GM11168 (cell line): ENCODE measurements around the gene CALHM3.

ENCODE experiments used
- in situ Hi-C: fragments of 300-500 bp; cut with MboI; formaldehyde crosslinking; loops from one replicate; pipeline ENCODE4 v1.12.0; 2022; ENCODE audit warnings: low sequenced_read_pairs; ENCODE audit not compliant: unreplicated experiment

The CALHM3 gene

GRCh38 chr10:103451831-103452505 lies 27.1 kb downstream of the CALHM3 start, which contains the start of gene CALHM2:
Gene CALHM2 (minus strand): TSS chr10:103452370. CDS start chr10:103449941, 2,429 bp downstream.
- in situ Hi-C loops = no loop called here

DNA sequence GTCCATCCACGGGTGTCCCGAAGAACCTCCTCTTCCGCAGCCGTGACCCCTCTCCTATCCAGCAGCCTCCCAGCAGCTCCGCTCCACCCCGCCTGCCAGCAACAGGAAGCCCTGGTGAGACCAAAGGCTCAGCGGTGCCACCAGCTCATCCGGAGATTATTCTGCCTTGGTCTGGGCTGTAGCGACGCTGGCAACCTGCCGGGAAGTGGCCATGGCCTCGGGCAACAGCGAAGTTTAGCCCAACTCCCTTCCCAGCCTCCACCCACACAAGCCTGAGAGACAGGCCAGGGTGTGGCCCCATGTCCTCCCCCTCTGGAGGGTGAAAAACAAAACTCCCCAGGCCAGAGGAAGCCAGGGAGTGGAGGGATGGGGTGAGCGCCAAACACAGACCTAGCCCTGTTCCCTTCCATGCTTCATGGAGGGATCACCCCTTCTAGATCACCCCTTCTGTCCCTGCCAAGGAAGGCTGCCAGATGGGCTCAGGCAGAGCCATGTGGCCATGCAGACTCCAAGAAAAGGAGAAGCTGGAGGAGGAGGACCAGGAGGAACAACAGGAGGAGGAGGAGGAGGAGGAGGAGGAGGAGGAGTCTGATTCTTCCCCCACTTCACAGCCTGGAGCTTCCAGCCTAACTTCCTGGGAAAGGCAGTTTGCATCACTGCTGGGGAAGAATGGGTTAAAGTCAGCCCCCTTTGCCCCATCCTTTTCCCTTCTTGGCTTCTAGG lies 27.8 kb downstream of the CALHM3 start:
- in situ Hi-C loops = no loop called here

GRCh38 chr10:103450201-103450695 lies 28.8 kb downstream of the CALHM3 start:
- in situ Hi-C loops = no loop called here

- in situ Hi-C loops = no loop called here
These were observed 29.6 kb downstream of the CALHM3 start for GRCh38 chr10:103449208-103450144.

DNA sequence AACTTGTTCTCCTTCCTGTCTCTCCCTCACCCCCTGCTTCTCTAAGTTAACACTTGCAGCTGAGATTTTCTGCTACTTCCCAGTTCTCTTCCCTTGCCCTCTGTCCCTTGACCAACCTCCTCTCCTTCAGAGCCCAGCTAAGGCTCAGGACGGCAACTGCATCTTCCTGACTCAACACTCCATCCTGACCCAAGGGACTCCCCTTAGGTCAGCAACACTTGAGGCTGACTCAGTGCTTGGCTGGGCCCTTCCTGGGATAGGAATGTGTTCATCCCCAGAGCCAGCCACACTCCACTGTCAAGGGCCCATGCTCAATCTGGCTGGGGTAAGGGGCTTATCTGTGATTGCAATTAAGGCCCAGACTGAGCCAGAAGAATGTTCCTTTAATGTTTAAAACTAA lies 30.3 kb downstream of the CALHM3 start:
- in situ Hi-C loops = no loop called here

GRCh38 chr10:103447187-103447586 lies 31.9 kb downstream of the CALHM3 start:
- in situ Hi-C loops = no loop called here

GRCh38 chr10:103445767-103446567 lies 33.1 kb downstream of the CALHM3 start:
- in situ Hi-C loops = no loop called here

DNA sequence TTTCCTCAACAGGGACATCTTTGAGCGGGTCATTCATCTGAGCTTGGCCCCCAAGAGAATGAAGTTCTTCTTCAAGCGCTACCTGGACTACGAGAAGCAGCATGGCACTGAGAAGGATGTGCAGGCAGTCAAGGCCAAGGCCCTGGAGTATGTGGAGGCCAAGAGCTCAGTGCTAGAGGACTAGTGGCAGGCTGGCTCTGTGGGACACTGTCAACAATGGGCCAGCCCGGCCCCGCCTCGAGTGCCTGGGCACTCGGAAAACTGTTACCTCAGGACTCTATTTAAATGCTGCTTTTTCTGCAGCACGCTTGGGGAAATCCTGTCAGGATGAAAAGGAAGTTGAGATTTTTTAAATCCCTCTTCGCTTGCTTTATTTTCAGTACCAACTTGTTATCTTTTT lies 33.7 kb downstream of the CALHM3 start:
- in situ Hi-C loops = no loop called here

DNA sequence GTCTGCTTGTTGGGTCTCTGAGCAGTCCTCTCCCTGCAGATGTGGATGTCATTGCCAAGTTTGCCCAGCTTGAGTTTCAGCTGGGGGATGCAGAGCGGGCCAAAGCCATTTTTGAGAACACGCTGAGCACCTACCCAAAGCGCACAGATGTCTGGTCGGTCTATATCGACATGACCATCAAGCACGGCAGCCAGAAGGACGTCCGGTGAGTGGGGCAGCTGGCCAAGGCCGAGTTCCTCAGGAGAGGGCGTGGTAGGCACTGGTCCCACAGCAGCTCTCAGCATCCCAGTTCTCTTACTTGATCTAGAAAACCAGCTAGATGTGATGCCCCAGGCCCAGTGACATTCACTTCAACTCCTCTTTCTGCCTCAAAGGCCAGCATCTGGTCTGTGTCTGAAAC lies 34.6 kb downstream of the CALHM3 start:
- in situ Hi-C loops = no loop called here

- in situ Hi-C loops = no loop called here
These were observed 35.4 kb downstream of the CALHM3 start for GRCh38 chr10:103443475-103444185.

DNA sequence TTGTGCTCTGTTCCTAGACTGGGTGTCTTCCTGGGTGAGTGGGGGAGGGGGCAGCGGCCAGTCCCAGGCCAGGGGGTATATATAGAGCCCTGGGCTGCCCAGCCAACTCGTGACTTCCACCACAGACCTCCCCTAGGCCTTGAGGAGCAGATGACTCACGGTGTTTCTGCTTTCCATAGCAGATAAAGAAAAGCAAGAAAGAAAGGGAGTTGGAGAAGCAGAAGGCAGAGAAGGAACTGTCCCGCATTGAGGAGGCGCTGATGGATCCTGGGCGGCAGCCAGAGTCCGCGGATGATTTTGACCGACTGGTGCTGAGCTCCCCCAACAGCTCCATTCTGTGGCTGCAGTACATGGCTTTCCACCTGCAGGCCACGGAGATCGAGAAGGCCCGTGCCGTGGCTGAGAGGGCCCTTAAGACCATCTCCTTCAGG lies 37.0 kb downstream of the CALHM3 start:
- in situ Hi-C loops = no loop called here

GRCh38 chr10:103441611-103442010 lies 37.4 kb downstream of the CALHM3 start:
- in situ Hi-C loops = no loop called here

DNA sequence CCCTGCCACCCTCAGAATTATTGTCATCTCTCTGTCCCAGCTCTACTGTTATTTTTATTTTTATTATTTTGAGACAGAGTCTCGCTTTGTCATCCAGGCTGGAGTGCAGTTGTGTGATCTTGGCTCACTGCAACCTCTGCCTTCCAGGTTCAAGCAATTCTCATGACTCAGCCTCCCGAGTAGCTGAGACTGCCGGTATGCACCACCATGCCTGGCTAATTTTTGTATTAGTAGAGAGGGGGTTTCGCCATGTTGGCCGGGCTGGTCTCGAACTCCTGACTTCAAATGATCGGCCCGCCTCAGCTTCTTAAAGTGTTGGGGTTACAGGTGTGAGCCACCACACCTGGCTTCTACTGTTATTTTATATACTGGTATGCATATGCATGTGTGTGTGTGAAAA lies 37.8 kb downstream of the CALHM3 start:
- in situ Hi-C loops = no loop called here

- in situ Hi-C loops = no loop called here
These were observed 38.6 kb downstream of the CALHM3 start for GRCh38 chr10:103440416-103440815.

DNA sequence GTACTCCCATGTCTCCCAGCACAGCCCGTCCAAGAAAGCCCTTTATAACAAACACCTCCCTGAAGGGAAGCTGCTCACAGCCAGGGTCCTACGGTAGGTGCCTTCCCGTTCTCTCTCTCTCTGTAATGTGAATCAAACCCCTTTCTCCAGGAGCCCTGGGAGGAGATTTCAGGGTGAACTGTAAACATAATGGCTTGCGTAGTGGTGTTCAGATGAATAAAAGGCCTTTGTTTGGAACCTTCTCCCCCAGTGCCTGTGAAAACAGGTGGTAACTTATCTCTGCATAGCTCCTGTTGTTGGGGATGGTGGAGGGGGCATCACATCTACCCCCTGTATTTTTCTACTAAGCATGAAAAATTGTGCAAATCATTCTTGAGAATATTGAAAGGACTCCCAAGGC lies 39.3 kb downstream of the CALHM3 start:
- in situ Hi-C loops = no loop called here

DNA sequence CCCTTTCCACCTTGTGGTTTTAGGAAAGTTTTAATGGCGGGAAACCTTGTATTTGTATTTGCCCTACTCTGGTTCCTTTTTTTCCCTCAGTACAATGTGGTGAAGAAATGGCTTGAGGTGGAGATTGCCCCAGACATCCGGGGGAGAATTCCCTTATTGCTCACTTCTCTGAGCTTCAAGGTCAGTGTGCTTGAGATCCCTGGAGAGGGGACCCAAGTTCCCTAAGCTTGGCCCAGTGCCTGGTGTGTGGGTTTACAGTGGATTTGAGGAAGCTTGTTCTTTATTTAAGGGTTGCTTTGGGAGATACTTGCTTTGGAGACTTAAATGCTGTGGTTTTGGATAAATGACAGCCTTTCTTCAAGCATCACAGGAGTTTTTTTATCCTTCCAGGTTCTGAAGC lies 45.2 kb downstream of the CALHM3 start:
- in situ Hi-C loops = no loop called here

DNA sequence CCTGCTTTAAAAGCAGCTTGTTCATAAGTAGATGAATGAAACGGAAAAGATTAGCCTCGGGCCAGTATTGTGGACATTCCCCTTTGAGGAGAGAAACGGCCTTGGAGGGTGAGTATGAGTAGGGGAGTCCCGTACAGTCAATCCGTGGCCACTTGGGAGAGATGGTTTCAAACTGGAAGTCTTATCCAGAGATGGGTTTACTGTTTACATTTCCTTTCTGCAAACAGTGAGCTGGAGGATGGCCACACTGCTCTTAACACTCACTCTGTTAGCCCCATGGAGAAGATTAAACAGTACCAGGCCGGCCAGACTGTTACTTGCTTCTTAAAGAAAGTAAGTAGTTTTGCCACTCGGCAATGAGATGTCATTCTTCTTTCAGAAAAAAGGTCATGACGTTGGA lies 47.1 kb downstream of the CALHM3 start:
- in situ Hi-C loops = no loop called here

DNA sequence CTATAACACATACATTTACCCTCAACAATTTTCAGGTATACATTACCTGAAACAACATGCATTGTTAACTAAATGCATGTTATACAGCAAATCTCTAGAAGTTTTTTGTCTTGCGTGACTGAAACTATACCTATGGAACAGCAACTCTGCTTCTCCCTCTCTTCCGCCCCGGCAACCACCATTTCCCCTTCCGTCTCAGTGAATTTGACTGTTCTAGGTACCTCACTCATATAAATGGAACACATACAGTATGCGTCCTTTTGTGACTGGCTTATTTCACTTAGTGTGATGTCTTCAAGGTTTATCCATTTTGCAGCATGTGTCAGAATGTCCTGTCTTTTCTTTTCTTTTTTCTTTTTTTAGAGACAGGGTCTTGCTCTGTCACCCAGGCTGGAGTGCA lies 49.4 kb downstream of the CALHM3 start:
- in situ Hi-C loops = no loop called here

DNA sequence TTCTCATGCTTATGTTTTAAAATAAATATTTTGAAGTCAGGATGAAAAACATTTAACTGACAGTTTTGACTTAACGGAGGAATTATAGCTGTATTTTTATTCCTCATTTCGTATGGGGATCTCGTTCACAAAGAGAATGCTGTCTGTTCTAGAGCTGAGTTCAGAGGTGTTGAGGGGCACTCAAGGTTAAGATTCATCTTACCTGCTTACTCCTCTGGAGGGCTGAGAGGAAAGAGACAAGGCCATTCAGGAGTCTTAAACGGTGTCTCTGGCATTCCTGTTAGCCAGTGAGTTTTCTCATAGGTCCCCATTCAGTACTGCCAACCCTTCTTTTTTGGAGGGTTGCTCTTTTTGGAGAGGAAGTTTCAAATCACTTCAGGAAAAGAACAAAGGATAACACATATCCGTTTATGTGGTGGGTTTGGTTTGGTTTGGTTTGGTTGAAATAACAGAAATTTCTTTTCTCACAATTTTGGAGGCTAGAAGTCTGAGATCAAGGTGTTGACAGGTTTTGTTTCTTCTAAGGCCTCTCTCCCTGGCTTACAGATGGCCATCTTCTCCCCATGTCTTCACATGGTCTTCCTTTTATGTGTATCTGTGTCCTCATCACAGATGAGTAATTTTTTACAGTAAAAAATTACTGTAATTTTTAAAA lies 49.9 kb downstream of the CALHM3 start:
- in situ Hi-C loops = no loop called here
